TTC549 (cell line): ENCODE measurements around the gene FTCD.

Experiments used
- FAIRE-seq: peaks from 2 replicates; lab custom pipeline; 2012; peaks lifted over from hg19 to GRCh38; lab: Jason Lieb, UNC

The FTCD gene

DNA sequence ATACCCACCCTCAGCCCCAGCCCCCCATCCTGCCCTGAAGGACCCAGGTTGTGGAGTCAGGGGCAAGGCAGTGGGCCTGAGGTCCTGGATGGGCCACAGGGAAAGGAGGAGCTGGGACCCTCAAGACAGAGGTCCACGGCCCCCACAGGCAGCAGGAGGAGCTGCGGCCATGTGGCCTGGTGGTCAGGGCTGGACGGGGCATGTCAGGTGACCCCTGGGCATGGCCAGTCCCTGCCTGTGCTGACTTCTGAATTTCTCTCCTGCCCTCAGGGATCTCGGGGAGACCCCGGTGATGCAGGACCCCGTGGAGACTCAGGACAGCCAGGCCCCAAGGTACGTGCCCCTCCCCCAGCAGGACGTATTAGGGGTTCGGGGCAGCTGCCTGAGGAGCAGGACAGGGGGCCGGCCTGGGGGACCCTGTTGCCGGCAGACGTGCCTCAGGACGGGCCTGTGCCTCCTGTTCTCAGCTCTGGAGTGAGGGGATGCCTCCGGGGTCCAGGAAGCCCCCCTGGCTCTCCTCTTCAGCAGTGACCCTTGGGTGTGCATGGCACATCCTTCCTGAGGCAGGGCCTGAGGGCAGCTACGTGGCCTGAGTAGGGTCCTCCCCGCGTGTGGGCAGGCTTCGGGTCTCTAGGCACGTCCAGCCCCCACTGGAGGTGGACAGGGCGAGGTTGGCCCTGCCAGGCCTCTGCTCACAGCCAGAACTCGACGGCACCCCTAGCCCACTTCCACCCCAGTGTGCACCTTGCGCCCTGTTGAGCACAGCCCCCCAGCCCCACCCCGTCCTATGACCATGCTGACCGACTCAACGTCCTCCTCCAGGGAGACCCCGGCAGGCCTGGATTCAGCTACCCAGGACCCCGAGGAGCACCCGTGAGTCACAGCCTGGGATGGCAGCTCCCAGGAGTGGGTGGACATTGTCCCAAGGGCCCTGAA is 33.8 kb downstream of the FTCD start:
- no peak for FAIRE-seq

DNA sequence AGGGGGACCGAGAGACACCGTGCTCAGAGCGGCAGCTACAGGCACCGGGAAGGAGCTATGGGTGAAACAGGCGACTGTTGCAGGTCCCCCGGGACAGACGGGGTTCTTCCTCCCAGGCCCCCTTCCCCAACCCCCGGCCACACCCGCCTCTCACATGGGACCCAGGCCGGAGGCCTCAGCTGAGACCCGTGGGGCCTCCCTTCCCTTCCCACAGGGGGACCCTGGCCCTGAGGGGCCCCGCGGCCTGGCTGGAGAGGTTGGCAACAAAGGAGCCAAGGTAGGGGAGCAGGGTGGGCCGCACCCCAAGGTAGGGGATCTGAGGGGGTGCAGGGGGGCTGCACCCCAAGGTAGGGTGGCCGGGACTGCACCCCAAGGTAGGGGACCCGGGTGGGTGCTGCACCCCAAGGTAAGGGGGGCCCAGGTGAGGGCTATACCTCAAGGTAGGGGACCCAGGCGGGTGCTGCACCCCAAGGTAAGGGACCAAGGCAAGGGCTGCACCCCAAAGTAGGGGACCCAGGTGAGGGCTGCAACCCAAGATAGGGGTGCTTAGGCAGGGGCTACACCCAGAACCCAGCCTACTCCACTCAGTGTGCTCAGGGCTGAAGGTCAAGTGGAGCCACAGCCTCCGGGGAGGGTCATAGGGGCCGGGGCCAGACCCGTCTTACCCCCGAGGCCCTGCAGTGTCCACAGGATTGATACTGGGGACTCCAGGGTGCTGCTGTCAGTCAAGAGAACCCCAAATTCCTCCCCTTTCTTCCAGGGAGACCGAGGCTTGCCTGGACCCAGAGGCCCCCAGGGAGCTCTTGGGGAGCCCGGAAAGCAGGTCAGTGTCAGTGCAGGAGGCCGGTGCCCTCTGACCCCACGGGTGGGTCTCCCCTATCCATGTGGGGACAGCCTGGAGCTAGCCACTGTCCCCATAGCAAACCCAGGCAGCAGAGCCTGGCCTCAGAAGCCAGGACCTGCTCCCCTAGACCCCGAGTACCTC is 34.8 kb downstream of the FTCD start:
- no peak for FAIRE-seq

DNA sequence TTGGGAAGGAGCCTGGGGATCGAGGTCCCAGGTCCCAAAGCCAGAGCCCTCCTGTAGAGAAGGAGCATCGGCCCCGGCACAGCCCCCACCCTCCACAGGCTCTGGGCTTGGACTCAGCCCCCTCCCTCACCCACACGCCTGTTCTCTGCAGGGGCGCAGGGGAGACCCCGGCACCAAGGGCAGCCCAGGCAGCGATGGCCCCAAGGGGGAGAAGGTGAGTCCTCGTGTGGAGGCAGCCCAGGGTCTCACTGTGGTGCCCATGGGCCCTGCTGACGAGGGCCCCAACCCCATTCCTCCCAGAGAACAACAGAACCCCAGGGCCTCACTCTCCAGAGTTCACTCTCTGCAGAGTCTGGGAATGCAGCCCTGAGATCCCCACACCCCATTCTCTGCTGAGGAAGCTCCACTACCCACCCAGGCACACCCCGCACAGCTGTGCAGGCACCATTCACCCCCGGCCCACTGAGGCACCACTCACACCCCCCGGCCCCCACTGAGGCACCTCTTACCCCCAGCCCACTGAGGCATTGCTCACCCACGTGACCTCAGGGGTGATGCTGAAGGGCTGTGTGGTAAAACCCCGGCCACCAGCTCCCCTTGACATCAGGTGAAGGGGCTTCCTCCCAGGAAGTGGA is 35.6 kb downstream of the FTCD start:
- no peak for FAIRE-seq

DNA sequence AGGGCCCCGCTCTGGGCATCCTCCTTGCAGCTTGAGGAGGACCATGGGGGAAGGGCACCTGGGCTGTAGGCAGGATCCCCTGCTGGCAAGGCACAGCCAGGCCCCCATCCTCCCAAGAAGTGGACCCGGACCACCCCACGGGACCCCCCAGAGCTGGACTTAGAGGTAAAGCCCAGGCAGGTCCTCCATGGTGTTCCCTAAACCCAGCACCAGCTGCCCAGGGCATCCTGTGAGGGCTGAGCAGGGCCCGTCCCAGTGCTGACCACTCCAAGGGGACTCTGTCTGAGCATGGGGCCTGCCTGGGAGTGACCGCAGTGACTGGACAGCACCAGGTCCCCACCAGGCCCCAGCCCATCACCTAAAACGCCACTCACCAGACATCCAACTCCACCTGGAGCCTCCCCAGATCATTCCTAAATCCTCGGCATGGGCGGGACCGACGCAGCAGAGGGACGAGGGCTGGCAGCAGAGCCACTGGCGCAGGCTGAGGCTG is 36.2 kb downstream of the FTCD start:
- FAIRE-seq = no peak

DNA sequence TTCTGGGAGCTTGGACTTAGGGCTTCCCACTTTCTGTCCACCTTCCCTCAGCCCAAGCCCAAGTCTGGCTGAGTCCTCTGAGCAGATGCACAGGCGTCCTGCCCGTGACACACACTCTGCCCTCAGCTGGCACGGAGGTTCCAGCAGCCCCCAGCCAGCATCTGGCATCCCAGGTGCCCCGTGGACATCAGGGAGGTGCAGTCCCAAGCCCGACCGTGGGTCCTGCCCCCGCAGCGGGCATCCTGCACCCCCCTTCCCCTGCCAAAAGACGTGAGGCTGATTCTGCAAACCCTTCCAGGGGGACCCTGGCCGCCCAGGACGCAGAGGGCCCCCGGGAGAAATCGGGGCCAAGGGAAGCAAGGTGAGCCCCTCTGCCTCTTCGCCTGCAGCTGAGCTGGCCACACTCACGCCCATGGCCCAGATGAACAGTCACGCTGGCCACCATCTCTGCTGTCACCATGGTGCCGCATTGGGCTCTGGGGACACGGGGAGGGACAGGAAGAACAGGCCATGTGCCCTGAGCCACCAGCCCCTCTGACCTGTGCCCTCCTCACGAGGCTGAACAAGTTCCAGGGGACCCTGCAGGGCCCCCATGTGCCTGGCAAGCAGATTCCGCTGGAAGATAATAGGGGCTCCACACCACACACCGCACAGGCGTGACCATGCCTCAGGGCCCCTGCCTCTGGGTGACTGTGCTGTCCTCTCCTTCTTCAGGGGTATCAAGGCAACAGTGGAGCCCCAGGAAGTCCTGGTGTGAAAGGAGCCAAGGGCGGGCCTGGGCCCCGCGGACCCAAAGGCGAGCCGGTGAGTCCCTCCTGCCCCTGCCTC is 36.8 kb downstream of the FTCD start:
- no peak for FAIRE-seq

DNA sequence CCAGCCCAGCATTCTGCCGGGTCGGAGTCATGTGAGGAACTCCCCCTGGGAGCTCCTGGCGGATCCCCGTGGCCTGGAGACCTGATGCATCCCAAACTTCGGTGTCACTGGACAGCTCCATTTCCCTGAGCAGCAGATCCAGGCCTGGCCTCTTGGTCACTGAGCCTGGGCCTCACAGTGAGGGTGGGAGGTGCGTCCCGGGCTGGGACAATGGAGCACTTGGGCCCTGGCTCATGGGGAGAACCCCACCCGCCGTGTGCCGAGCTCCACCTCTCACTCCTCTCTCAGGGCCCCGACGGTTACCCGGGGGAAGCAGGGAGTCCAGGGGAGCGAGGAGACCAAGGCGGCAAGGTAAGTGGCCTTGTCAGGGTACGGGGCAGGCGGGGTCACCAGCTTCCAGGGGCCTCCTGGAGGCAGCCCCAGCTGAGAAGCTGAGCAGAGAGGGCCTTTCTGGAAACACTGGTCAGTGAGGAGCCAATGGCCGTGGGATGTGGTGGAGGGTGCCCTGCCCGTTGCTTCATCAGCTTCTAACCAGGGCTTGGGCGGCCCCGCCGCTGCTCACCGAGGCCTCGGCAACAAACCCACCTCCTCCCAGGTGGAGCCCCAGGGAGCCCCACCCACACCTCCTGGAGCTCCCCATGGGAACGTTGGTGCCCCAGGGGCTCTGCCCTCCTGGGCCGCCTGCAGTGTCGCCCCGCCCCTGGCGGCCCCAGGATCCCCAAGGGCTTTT is 37.6 kb downstream of the FTCD start:
- no peak for FAIRE-seq

DNA sequence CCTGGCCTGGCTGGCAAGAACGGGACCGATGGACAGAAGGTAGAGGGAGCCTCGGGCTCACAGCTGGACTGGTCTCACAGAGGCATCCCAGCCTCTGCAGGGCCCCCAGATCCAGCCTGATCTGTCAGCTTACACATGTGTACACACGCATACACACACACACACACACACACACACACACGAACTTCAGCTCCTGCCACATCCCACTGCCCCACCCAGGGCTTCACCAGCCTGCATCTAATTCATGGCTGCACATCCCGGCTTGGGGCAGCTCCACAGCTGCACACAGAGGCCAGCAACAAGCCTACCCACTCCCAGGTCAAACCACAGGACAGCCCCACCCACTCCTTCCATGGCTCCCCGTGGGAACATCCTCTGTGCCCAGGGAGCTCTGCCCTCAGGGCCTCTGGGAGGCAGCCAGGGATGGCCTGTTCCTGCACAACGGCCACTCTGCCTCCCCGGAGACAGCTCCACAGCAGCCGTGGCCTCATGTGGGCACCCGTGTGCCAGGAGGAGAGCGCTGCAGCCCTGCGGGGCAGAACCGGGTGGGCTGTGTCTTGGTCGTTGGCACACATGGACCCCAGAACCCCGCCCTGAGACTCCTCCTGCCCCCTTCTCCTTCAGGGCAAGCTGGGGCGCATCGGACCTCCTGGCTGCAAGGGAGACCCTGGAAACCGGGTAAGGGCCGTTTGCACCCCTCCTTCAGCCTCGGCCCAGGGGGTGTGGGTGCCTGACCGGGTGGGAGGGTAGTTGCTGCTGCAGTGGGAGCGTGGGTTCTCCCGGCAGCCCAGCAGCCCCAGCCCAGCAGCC is 38.4 kb downstream of the FTCD start:
- FAIRE-seq = no peak

DNA sequence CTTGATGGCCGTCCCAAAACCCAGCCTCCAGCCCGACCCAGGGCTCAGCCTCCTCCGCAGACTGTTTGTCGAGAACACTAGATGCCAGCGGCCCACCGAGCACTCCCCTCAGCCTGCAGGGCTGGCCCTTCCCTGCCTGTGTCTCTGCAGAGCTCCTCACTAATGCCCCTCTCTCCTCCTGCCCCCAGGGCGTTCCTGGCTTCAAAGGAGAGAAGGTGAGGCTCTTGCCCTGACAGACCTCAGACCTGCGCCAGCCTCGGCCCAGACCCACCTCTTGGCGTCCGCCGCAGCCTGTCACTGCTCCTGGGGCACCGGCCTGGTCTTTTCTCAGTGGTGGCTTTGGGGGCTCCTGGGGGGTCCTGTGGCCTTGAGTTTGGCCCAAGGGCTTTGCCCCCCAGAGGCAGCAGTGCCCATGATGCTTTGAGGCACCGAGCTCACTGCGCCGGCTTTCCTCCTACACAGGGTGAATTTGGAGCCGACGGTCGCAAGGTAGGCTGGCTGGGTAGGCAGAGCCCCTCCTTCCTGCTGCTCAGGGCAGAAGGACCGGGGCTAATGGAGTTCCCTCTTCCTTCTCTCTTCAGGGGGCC is 39.1 kb downstream of the FTCD start:
- no peak for FAIRE-seq

DNA sequence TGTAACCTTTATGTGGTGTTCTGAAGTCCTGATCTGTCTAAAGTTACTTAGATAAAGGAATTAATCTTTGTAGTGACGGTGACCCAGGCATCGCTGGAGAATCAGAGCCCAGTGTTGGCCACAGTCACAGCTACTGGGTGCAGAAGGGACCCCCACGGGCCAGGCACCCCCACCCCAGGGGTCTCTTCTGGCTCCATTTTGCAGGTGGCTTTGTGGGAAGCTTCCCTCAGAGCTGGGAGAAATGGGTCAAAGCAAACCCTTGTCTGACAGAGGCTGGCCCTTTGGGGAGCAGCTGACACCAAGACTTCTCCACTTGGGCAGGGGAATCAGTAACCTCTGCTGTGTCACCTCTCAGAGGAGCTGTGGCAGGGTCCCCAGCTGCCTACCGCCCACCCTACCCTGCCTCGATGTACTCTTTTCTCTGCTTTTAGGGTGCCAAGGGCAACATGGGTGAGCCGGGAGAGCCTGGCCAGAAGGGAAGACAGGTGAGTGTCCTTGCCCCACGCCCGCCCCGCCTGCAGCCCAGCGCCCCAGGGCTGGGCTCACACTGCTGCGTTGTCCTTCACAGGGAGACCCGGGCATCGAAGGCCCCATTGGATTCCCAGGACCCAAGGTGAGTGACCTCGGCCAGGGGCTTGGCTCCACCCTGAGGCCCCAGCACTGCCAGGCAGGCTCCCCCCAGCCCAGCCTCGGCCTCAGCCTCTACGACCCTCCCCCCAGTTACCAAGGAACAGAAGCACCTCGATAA is 39.8 kb downstream of the FTCD start:
- FAIRE-seq = no peak

DNA sequence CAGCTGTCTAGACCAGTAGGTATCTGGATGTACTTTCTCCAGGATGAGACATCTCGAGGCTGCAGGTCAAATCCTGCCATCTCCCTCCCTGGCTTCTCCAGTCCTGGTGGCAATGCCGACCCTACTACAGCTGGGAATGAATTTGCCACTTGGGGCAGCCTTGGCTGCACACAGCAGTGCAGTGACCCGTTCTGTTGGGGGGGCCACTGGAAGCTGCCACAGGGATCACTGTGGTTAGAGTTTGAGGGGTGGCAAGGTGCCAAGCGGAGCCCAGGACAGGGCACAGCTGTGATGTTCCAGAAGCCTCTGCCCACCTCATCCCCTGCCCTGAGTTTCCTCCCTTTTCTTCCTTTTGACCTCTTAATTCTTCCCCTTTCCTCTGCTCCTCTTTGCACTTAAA is 40.4 kb downstream of the FTCD start:
- FAIRE-seq = no peak

DNA sequence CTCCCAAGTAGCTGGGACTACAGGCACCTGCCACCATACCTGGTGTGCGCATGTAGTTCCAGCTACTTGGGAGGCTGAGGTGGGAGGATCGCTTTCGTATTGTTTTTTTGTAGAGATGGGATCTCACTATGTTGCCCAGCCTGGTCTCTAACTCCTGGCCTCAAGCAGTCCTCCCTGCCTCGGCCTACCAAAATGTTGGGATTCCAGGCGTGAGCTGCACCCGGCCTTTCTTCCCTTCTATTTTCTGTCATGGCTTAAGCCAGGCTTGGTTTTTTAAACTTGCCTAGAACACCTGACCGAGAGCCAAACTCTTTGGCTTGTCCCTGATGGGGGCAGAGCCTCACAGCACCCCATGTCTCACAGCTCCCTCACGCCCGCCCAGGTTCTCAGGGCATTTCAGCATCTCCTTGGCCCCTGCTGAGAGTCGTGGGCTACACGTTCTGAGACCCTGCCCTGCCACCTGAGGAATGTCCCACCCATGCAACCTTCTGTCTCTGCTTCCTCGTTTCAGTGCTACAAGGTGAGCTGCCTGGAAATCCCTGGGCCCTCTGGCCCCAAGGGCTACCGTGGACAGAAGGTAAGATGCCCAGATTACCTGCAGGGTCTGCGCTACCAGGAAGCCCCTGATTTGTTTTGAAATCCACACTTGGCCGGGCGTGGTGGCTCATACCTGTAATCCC is 41.7 kb downstream of the FTCD start:
- FAIRE-seq = no peak

DNA sequence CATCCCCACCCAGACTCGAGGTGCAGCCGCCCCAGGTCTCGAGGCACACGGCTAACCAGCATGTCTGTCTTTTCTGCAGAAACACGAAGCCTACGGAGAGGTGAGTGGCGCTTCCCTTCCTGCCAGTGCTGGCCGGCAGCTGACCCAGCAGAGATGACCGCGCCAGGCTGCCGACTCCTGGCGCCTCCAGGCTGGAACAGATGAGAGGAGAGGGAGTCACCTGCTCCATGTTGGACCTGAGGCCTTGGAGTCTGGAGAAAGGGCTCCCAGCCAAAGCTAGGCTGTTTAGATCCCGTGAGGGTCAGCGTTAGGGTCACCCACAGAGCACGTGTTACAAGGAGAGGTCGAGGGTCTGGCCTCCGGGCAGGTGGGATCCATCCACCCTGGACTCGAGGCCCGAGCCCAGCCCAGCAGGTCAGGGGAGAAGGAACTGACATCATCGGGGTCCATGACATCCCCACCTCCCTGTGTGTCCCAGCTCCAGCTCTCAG is 42.6 kb downstream of the FTCD start:
- no peak for FAIRE-seq

DNA sequence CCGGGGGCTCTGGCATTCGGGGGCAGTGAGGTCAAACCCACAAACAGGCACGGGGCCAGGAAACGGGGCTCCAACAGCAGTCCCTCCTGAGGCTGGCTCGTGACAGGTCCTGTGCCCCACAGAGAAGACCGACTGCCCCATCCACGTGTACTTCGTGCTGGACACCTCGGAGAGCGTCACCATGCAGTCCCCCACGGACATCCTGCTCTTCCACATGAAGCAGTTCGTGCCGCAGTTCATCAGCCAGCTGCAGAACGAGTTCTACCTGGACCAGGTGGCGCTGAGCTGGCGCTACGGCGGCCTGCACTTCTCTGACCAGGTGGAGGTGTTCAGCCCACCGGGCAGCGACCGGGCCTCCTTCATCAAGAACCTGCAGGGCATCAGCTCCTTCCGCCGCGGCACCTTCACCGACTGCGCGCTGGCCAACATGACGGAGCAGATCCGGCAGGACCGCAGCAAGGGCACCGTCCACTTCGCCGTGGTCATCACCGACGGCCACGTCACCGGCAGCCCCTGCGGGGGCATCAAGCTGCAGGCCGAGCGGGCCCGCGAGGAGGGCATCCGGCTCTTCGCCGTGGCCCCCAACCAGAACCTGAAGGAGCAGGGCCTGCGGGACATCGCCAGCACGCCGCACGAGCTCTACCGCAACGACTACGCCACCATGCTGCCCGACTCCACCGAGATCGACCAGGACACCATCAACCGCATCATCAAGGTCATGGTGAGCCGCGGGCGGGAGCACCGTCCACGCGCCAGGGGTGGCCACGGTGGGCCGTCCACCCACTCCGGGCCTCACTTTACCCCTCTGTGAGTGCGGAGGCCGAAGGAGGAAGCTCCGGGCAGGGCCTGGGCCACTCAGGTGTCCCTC is 43.3 kb downstream of the FTCD start:
- FAIRE-seq = no peak

DNA sequence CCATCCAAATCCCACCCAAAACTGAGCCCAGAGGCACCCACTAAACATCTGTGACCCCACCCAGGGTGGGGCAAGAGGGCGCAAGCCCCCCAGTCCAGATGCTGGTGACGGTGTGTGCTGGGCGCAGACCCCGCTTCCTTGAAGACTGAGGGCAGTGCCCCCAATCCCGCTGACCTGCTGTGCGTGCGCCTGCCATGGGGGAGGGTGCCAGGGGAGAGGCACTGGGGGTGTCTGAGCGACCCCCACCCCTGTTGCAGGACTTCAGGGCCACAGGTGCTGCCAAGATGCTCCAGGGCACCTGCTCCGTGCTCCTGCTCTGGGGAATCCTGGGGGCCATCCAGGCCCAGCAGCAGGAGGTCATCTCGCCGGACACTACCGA is 44.2 kb downstream of the FTCD start:
- no peak for FAIRE-seq

DNA sequence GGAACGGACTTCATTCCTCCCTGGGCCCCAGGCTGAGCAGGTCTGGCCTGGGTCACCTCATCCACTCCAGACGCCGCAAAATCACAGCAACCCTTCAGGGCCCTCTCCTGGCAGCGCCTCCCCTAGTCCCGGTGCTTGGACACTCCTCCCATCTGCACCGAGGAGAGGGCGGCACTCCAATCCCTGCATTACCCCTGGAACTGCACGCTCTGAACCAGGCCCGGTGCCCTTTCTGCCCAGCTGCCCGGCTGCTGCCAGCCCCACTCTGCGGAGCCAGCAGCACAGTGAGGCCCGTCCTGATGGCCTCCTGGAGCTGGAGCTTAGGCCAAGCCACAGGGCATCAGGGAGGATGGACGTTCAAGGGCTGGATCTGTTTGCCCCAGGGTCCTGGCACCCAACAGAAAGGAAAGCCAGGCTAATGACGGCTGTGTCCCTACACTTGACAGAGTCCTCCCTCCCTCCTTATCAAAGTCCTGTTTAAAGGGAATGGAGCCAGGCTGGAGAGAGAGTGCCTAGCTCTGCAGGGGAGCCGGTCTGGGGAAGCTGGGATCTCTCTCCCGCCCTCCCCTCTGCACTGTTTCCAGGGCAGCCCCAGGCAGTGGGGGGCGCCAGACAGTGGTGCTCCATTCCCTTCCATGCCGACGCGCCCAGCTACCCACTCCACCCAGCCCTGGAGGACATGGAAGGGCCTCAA is 44.7 kb downstream of the FTCD start:
- no peak for FAIRE-seq
